NCI-H510A (cell line): ENCODE results near the gene TSKS.
A peak's percentile ranks its signal among the peaks of the same experiment; 100 is the strongest.

ENCODE experiments used
- DNase-seq: peaks from one replicate; lab custom pipeline; 2025; lab: John Stamatoyannopoulos, UW

Gene TSKS, protein sequence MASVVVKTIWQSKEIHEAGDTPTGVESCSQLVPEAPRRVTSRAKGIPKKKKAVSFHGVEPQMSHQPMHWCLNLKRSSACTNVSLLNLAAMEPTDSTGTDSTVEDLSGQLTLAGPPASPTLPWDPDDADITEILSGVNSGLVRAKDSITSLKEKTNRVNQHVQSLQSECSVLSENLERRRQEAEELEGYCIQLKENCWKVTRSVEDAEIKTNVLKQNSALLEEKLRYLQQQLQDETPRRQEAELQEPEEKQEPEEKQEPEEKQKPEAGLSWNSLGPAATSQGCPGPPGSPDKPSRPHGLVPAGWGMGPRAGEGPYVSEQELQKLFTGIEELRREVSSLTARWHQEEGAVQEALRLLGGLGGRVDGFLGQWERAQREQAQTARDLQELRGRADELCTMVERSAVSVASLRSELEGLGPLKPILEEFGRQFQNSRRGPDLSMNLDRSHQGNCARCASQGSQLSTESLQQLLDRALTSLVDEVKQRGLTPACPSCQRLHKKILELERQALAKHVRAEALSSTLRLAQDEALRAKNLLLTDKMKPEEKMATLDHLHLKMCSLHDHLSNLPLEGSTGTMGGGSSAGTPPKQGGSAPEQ

GRCh38 chr19:49763230-49763629 lies at the start of gene TSKS:
TSKS (minus strand) TSS chr19:49763306; CDS start chr19:49763247, 59 bp downstream.
- DNase-seq, result no peak

GRCh38 chr19:49812452-49812996 lies 49.4 kb upstream of the TSKS start:
- DNase-seq, result no peak

DNA sequence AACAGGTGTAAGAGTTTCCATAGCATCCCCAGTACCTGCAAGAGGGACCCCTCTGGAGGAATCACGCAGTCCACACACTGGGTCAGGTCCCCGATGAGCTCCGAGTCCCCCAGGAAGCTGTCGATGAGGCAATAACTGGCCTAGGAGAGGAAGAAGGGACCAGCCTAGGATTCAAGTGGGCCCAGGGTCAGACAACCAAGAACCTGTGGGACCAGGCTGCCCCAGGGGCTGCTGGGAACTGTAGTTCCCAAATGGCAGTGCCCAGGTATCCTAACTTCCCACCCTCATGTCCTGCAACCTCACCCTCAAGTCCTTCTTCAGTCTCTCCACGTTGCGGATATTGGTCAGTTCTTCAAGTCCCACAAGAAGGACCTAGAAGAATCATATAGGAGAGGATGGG lies 48.2 kb upstream of the TSKS start:
- DNase-seq, result no peak

- DNase-seq, result no peak
These were observed 46.9 kb upstream of the TSKS start for GRCh38 chr19:49809941-49810389.

GRCh38 chr19:49809160-49809940 lies 46.2 kb upstream of the TSKS start:
- no peak for DNase-seq

- DNase-seq, result peak; percentile 76
These were observed 45.6 kb upstream of the TSKS start for GRCh38 chr19:49808711-49809159.

- no peak for DNase-seq
These were observed 45.0 kb upstream of the TSKS start for GRCh38 chr19:49807904-49808675.

GRCh38 chr19:49807058-49807903 lies 44.2 kb upstream of the TSKS start:
- no peak for DNase-seq

GRCh38 chr19:49806620-49806959 lies 43.5 kb upstream of the TSKS start:
- no peak for DNase-seq

DNA sequence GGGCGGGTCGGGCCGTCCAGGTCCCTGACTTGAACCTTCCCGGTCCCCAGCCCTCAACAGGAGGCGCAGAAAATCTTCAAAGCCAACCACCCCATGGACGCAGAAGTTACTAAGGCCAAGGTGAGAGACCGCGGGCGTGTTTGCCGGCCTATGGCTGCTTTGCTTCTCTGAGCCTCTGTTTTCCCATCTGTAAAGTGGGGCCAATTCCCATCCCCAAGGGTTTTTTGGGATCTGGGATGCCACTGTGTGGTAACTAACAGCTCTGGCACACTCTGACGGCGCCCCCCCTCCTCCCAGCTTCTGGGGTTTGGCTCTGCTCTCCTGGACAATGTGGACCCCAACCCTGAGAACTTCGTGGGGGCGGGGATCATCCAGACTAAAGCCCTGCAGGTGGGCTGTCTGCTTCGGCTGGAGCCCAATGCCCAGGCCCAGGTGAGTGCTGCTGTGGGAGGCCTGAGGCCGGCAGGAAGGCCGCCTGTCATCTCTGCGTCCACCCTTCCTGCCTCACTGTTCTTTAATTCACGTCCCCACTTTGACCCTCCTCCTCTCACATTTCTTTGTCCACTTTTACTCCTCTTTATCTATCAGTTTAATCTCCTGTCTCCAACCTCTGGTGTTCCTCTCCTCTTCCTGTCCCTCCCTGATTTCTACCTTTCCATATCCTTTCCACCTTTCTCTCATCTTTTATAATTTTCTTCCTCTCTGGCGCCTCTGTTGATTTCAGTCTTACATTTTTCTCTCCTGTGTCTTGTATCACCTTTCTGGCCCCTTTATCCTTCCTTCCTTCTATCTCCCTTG lies 42.9 kb upstream of the TSKS start:
- DNase-seq, result no peak

DNA sequence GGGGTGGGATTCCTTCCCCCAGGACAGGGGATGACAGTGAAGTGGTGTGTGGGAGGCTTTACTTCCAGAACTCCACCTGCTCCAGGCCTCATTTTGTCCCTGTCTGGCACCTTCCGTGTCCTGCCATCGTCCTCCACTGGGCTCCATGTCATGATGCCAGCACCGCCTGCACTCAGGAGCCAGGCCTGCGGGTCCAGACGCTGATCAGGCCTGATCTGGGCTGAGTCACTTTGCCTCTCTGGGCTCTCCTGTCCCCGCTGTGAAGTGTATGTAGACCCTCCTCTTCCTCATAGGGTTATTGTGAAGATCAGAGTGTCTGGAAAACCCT lies 40.4 kb upstream of the TSKS start:
- DNase-seq, result no peak

GRCh38 chr19:49802836-49803528 lies 39.9 kb upstream of the TSKS start:
- DNase-seq, result peak; percentile 92

- DNase-seq, result peak; percentile 80
These were observed 39.0 kb upstream of the TSKS start for GRCh38 chr19:49801966-49802661.

GRCh38 chr19:49801401-49801888 lies 38.3 kb upstream of the TSKS start:
- no peak for DNase-seq

DNA sequence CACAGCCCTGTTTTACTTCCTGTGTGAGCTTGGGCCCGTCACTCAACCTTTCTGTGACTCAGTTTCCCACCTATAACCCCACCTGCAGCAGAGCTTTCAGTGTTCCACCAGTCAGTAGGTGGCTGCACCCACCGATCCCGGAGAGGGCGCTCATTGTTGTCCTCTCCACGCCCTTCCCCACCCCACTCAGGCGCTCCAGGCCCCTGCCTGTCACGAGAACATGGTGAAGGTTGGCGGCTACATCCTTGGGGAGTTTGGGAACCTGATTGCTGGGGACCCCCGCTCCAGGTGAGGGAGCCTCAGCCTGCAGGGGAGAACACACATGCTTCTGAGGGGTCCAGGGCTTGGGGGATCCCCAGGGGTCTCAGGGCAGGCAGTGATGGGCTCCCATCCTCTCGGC lies 37.7 kb upstream of the TSKS start:
- no peak for DNase-seq

- DNase-seq, result no peak
These were observed 36.8 kb upstream of the TSKS start for GRCh38 chr19:49799798-49800376.

- DNase-seq, result no peak
These were observed 36.2 kb upstream of the TSKS start for GRCh38 chr19:49799271-49799797.

GRCh38 chr19:49798574-49798973 lies 35.5 kb upstream of the TSKS start:
- DNase-seq, result no peak
